ENCODE data around the gene INPP5E. TPM values are rescaled to one million over a fixed set of nuclear protein-coding genes. Genes with fewer than 3 reads are reported as not detected.

Gene INPP5E
- total RNA-seq, 4 donors from 2014 or later, result 8.4 to 17.1 (median 12.5) TPM

DNA sequence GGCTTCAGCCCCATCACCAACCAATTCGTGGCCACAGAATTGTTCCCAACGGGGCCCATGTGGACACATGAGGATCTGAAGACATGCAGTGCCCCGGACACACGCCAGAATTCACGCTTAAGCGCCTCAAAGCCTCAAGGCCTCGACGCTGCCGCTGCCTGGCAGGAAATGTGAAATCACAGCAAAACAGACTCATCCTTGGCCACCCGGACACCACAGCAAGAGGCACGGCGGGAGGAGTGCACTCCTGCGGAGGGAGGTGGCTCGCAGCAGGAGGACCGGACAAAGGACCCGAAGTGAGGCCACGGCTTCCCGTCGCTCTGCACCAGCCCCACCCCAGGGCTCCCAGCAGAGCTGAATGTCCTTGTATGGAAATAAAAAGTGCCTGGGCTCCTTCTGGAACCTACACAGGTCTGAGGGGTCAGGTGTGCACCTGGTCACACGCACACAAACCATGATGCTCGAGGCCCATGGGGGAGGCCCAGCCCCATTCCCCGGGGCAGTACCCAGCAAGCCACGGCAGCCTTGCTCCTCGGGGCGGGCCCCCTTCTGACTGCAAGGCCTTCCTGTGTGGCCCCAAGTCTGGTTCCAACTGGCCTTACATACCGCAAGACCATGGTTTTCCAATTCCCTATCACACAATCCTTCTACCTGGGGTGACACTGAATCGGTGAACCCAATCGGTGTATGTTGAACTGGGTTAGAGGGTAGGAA is 33.2 kb upstream of the INPP5E start:
- intact Hi-C loops (cut with DNase I), result no loop called here
- DNase-seq (ENCODE audit: extremely low spot score), result no peak
- Histone ChIP-seq H3K4me3 (no peak overlapping the region), H3K27me3 (no peaks in the 10 kb centered on the region), H3K9me3 (no peaks in the 10 kb centered on the region), H3K36me3 (peaks cover 78 to 100% (median 99%) of the 10 kb centered on the region in 4 donors), H3K27ac (replicated peaks in 1 of 4) (no peak overlapping the region), H3K4me1 (peaks cover 0 to 6% (median 0%) of the 10 kb centered on the region in 4 donors)
- WGBS, result 87% methylated on average over 16 of the region's 28 CpGs
- TF ChIP-seq EP300 (IDR thresholded peaks at IDR 0.05) (no peak), POLR2A (IDR thresholded peaks at IDR 0.05; ENCODE audit: low read depth) (no peak), CTCF (IDR thresholded peaks at IDR 0.05) (no peak), POLR2AphosphoS5 (IDR thresholded peaks at IDR 0.05) (no peak)

DNA sequence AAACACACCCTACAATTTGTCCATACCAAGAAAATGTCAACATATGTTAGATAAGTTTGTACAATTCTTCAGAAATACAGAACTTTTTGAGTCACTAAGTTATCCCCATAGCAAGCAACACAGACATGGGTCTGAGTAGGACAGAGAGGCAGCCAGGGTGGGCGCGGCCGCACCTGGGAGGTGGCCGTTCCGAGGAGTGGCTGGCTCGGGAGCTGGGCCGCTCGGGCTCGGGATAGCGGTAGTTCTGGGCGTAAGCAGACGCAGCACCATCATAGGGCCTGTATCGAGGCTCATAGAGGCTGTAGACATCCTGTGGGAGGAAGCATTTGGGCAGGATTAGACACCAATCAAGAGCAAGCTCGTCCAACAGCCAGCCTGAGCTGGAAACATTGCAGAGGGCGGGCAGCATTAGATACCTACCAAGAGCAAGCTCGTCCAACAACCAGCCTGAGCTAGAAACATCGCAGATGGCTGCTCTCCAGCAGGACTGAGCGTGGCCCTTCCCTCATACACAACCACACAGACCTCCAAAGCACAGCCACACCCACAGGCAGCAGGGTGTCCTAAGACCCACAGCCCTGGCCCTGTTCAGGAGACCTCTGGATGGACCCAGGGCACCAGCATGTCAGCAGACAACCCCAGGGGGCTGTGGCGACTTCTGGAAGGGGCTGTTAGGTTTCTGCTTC is 32.3 kb upstream of the INPP5E start:
- H3K36me3 ChIP-seq, result peaks cover 81 to 100% (median 100%) of the 10 kb centered on the region in 4 donors

DNA sequence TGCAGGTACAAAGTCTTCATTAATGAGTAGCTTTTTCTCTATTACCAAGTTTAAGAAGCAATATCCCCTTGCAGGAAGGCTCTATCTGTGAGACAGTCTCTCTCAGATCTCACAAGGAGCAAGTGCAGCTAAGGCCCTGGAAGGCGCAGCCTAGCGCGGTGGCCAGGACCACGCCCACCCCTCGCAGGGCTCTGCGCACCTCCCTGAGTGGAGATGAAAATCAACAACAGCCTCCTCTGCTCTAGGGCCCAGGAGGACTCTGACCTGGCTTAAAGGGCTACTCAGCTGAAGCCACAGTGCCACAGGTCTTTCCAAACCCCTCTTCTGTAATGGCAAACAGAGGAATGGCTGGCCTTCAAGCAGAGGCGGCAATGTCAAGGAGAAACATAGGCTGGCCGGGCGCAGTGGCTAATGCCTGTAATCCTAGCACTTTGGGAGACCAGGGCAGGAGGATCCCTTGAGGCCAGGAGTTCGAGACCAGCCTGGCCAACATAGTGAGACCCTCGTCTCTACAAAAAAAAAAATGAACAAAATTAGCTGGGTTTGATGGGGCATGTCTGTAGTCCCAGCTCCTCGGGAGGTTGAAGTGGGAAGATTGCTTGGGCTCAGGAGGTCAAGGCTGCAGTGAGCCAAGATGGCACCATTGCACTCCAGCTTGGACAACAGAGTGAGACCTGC is 31.3 kb upstream of the INPP5E start:
- TF ChIP-seq EP300 (IDR thresholded peaks at IDR 0.05) (no peak), POLR2AphosphoS5 (IDR thresholded peaks at IDR 0.05) (no peak), POLR2A (IDR thresholded peaks at IDR 0.05; ENCODE audit: low read depth) (no peak), CTCF (IDR thresholded peaks at IDR 0.05) (no peak)
- H3K4me3 ChIP-seq, result no peak overlapping the region
- intact Hi-C loops (cut with DNase I), result no loop called here
- H3K4me1 ChIP-seq, result peaks cover 0 to 6% (median 0%) of the 10 kb centered on the region in 4 donors
- H3K27ac ChIP-seq (replicated peaks in 1 of 4), result no peak overlapping the region
- H3K36me3 ChIP-seq, result peaks cover 83 to 100% (median 100%) of the 10 kb centered on the region in 4 donors
- 93% methylated on average over 12 of the region's 12 CpGs for WGBS
- H3K27me3 ChIP-seq, result no peaks in the 10 kb centered on the region
- no peak for DNase-seq (ENCODE audit: extremely low spot score)
- no peaks in the 10 kb centered on the region for H3K9me3 ChIP-seq

More for the DNA sequence above, 32.3 kb upstream of the INPP5E start:
- no peak for DNase-seq (ENCODE audit: extremely low spot score)
- no peaks in the 10 kb centered on the region for H3K27me3 ChIP-seq
- no peak overlapping the region for H3K4me3 ChIP-seq
- H3K9me3 ChIP-seq, result no peaks in the 10 kb centered on the region
- peaks cover 0 to 6% (median 0%) of the 10 kb centered on the region in 4 donors for H3K4me1 ChIP-seq
- H3K27ac ChIP-seq (replicated peaks in 1 of 4), result no peak overlapping the region
- no peak for TF ChIP-seq EP300 (IDR thresholded peaks at IDR 0.05)
- no peak for TF ChIP-seq POLR2A (IDR thresholded peaks at IDR 0.05; ENCODE audit: low read depth)
- TF ChIP-seq POLR2AphosphoS5 (IDR thresholded peaks at IDR 0.05), result no peak
- no peak for TF ChIP-seq CTCF (IDR thresholded peaks at IDR 0.05)
- 95% methylated on average over 18 of the region's 19 CpGs for WGBS
- intact Hi-C loops (cut with DNase I), result no loop called here

DNA sequence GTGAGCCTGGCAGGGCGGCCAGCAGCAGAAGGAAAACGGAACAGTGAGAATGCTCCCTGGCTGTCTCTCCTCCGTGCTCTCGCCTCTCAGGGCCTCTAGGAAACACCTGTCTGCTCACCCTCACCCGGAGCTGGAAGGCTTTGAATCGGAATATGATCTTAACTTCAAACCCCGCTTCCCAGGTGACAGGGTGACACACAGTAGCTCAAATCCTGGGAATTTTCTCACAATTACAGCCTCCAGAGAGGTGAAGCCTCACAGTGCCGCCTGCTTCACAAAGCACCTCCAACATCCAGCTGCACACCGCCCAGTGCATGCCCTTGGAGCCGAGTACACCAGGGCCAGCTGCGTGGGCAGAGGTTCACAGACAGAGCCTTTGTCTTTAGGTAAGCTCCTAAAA is 30.7 kb upstream of the INPP5E start:
- intact Hi-C loops (cut with DNase I), result no loop called here
- no peak for DNase-seq (ENCODE audit: extremely low spot score)
- Histone ChIP-seq H3K27me3 (no peaks in the 10 kb centered on the region), H3K9me3 (no peaks in the 10 kb centered on the region), H3K36me3 (peaks cover 83 to 100% (median 100%) of the 10 kb centered on the region in 4 donors), H3K4me1 (peaks cover 0 to 6% (median 0%) of the 10 kb centered on the region in 4 donors), H3K27ac (replicated peaks in 1 of 4) (no peak overlapping the region), H3K4me3 (no peak overlapping the region)
- TF ChIP-seq POLR2A (IDR thresholded peaks at IDR 0.05; ENCODE audit: low read depth), result no peak
- no peak for TF ChIP-seq POLR2AphosphoS5 (IDR thresholded peaks at IDR 0.05)
- no peak for TF ChIP-seq CTCF (IDR thresholded peaks at IDR 0.05)
- no peak for TF ChIP-seq EP300 (IDR thresholded peaks at IDR 0.05)
- WGBS, result 93% methylated on average over 11 of the region's 11 CpGs

All from esophagus muscularis mucosa (tissue), 4 donors.